Trophoblast cell (in vitro differentiated cells and primary cell): ENCODE measurements around the gene TRIM41.
"Not testable (repeated sequence)": the region's sequence is repeated elsewhere in the genome, so short reads cannot be mapped to it uniquely, and the experiment has no call there.

Experiments used
- DNase-seq, 2 donors: peaks; one replicate each; pipeline ENCODE4 v3.0.0-alpha.2; 2016
- H2AFZ ChIP-seq: 2 replicates; pipeline ENCODE4 v1.6.1; 2013; ENCODE audit warnings: low read length, moderate library complexity, mild to moderate bottlenecking; ENCODE audit not compliant: insufficient read depth, poor library complexity
- H2AK5ac ChIP-seq: 2 replicates; pipeline ENCODE4 v1.6.1; 2013; ENCODE audit warnings: mild to moderate bottlenecking, low read length
- H2BK120ac ChIP-seq: 2 replicates; pipeline ENCODE4 v1.6.1; 2013; ENCODE audit warnings: low read length, mild to moderate bottlenecking, moderate library complexity; ENCODE audit not compliant: insufficient read depth, poor library complexity
- H2BK12ac ChIP-seq: 2 replicates; pipeline ENCODE4 v1.6.1; 2013; ENCODE audit warnings: mild to moderate bottlenecking, low read length, moderate library complexity
- H2BK5ac ChIP-seq: 2 replicates; pipeline ENCODE4 v1.6.1; 2013; ENCODE audit warnings: low read length, low read depth, moderate library complexity, mild to moderate bottlenecking; ENCODE audit not compliant: poor library complexity
- H3K14ac ChIP-seq: 2 replicates; pipeline ENCODE4 v1.6.1; 2013; ENCODE audit warnings: mild to moderate bottlenecking, low read length
- H3K18ac ChIP-seq: 2 replicates; pipeline ENCODE4 v1.6.1; 2013; ENCODE audit warnings: mild to moderate bottlenecking, low read length
- H3K23ac ChIP-seq: 2 replicates; pipeline ENCODE4 v1.6.1; 2013; ENCODE audit warnings: low read length
- H3K27ac ChIP-seq: 2 replicates; pipeline ENCODE4 v1.5.1; 2013; ENCODE audit warnings: low read depth, mild to moderate bottlenecking, inconsistent platforms, low read length, moderate library complexity
- H3K27me3 ChIP-seq: 2 replicates; pipeline ENCODE4 v1.6.1; 2013; ENCODE audit warnings: inconsistent platforms, mild to moderate bottlenecking, low read length, moderate library complexity; ENCODE audit not compliant: insufficient read depth
- H3K36me3 ChIP-seq, 2 experiments: 1 replicate in 1 of 2; 2 replicates in 1 of 2; pipeline ENCODE4 v1.6.1; 2013; ENCODE audit warnings: low read length in 2 of 2, mild to moderate bottlenecking in 2 of 2, moderate library complexity in 1 of 2; ENCODE audit not compliant: insufficient read depth in 2 of 2, control insufficient read depth in 1 of 2
- H3K4ac ChIP-seq: 2 replicates; pipeline ENCODE4 v1.6.1; 2013; ENCODE audit warnings: low read depth, mild to moderate bottlenecking, low read length, moderate library complexity
- H3K4me1 ChIP-seq, 2 experiments: 1 replicate in 1 of 2; 2 replicates in 1 of 2; pipeline ENCODE4 v1.6.1; 2013; ENCODE audit warnings: low read length in 2 of 2, mild to moderate bottlenecking in 2 of 2, moderate library complexity in 1 of 2; ENCODE audit not compliant: insufficient read depth in 2 of 2, control insufficient read depth in 1 of 2
- H3K4me2 ChIP-seq: 2 replicates; pipeline ENCODE4 v1.6.1; 2013; ENCODE audit warnings: inconsistent platforms, mild to moderate bottlenecking, low read length, moderate library complexity
- H3K4me3 ChIP-seq: 2 replicates; pipeline ENCODE4 v1.5.1; 2013; ENCODE audit warnings: mild to moderate bottlenecking, low read depth, low read length, inconsistent platforms
- H3K79me1 ChIP-seq: one replicate; pipeline ENCODE4 v1.6.1; 2013; ENCODE audit warnings: low read length
- H3K79me2 ChIP-seq: 2 replicates; pipeline ENCODE4 v1.6.1; 2013; ENCODE audit warnings: low read length, mild to moderate bottlenecking; ENCODE audit not compliant: control insufficient read depth, insufficient read depth, poor library complexity
- H3K9ac ChIP-seq: 2 replicates; pipeline ENCODE4 v1.6.1; 2013; ENCODE audit warnings: mild to moderate bottlenecking, low read length
- H3K9me3 ChIP-seq: 2 replicates; pipeline ENCODE4 v1.6.1; 2013; ENCODE audit warnings: low read depth, mild to moderate bottlenecking, control low read depth, inconsistent platforms, low read length; ENCODE audit not compliant: insufficient read depth
- H4K12ac ChIP-seq: 2 replicates; pipeline ENCODE4 v1.6.1; 2013; ENCODE audit warnings: low read depth, mild to moderate bottlenecking, low read length, moderate library complexity
- H4K8ac ChIP-seq: 2 replicates; pipeline ENCODE4 v1.6.1; 2013; ENCODE audit warnings: low read depth, mild to moderate bottlenecking, low read length, moderate library complexity
- H4K91ac ChIP-seq: one replicate; pipeline ENCODE4 v1.6.1; 2013; ENCODE audit warnings: low read depth, mild to moderate bottlenecking, low read length, moderate library complexity
- WGBS: extraction: QIAGEN DNeasy Blood & Tissue Kit; methylation state at CpG from one replicate; pipeline ENCODE4 v1.1.7; 2013; ENCODE audit warnings: missing lambda C conversion rate; ENCODE audit not compliant: insufficient read length, insufficient coverage; ENCODE audit errors: extremely low coverage; 5-methylcytosine and 5-hydroxymethylcytosine counted together

TRIM41 gene

GRCh38 chr5:181267907-181268306, 44.8 kb downstream of the TRIM41 start:
- H4K91ac ChIP-seq = not testable (repeated sequence)
- no CpG with 5 or more reads among the region's 12 CpGs for WGBS

GRCh38 chr5:181271081-181271480, 48.0 kb downstream of the TRIM41 start:
- Histone ChIP-seq H4K12ac (no peak overlapping the region), H3K27me3 (no peaks in the 10 kb centered on the region), H3K9ac (no peak overlapping the region), H4K8ac (no peak overlapping the region), H2AFZ (no peak overlapping the region), H3K79me2 (no peaks in the 10 kb centered on the region), H3K18ac (no peak overlapping the region), H3K4me1 (no peaks in the 10 kb centered on the region), H4K91ac (no peak overlapping the region), H2BK120ac (no peak overlapping the region), H3K4ac (no peak overlapping the region), H3K79me1 (no peaks in the 10 kb centered on the region), H3K23ac (no peak overlapping the region), H2BK12ac (no peak overlapping the region), H3K27ac (no peak overlapping the region), H3K4me3 (no peak overlapping the region), H2AK5ac (no peak overlapping the region), H3K14ac (no peak overlapping the region), H3K9me3 (no peaks in the 10 kb centered on the region), H3K4me2 (no peak overlapping the region), H3K36me3 (no peaks in the 10 kb centered on the region), H2BK5ac (no peak overlapping the region)
- DNase-seq = no peak
- no CpG with 5 or more reads among the region's 3 CpGs for WGBS

More at GRCh38 chr5:181267907-181268306, 44.8 kb downstream of the TRIM41 start:
- not testable (repeated sequence) for H3K79me2 ChIP-seq, H2BK12ac ChIP-seq, H3K4ac ChIP-seq, H2BK5ac ChIP-seq, H2AK5ac ChIP-seq, H3K9ac ChIP-seq, H4K12ac ChIP-seq, H3K14ac ChIP-seq, H3K4me1 ChIP-seq, H3K79me1 ChIP-seq, DNase-seq, H3K36me3 ChIP-seq, H2BK120ac ChIP-seq, H3K4me2 ChIP-seq, H4K8ac ChIP-seq, H3K23ac ChIP-seq, H3K27ac ChIP-seq, H3K9me3 ChIP-seq, H3K4me3 ChIP-seq, H3K27me3 ChIP-seq, H3K18ac ChIP-seq, H2AFZ ChIP-seq

- H3K4me1 ChIP-seq, H3K79me1 ChIP-seq, H3K18ac ChIP-seq, H2AK5ac ChIP-seq, H3K14ac ChIP-seq, H2BK5ac ChIP-seq, H3K9me3 ChIP-seq, H2BK120ac ChIP-seq, H4K91ac ChIP-seq, H3K4me3 ChIP-seq, H4K8ac ChIP-seq, H3K23ac ChIP-seq, H3K27ac ChIP-seq, H3K9ac ChIP-seq, H3K36me3 ChIP-seq, H3K79me2 ChIP-seq, H4K12ac ChIP-seq, H2AFZ ChIP-seq, H2BK12ac ChIP-seq, H3K27me3 ChIP-seq, H3K4ac ChIP-seq: not testable (repeated sequence)
- H3K4me2 ChIP-seq = peak overlapping the region; percentile 49
- peak; percentile 73 to 75 for DNase-seq
- WGBS = no CpG with 5 or more reads among the region's 28 CpGs
Observed at GRCh38 chr5:181273433-181273744, 50.3 kb downstream of the TRIM41 start.

- no peaks in the 10 kb centered on the region for H3K9me3 ChIP-seq
- no peak overlapping the region for H3K14ac ChIP-seq
- H3K4me2 ChIP-seq = peak overlapping the region; percentile 76
- peaks cover 3% of the 10 kb centered on the region for H3K79me1 ChIP-seq
- no peaks in the 10 kb centered on the region for H3K27me3 ChIP-seq
- peaks cover 8% of the 10 kb centered on the region for H3K79me2 ChIP-seq
- no peak overlapping the region for H2BK5ac ChIP-seq
- H3K4ac ChIP-seq = no peak overlapping the region
- DNase-seq = no peak
- 98% methylated on average over 3 of the region's 7 CpGs for WGBS
- H2AK5ac ChIP-seq = no peak overlapping the region
- H2AFZ ChIP-seq = peak overlapping the region; percentile 57
- peaks cover 0 to 10% of the 10 kb centered on the region in 2 experiments for H3K4me1 ChIP-seq
- no peak overlapping the region for H2BK12ac ChIP-seq
- no peak overlapping the region for H4K8ac ChIP-seq
- no peak overlapping the region for H2BK120ac ChIP-seq
- H3K36me3 ChIP-seq = peaks cover 9 to 12% of the 10 kb centered on the region in 2 experiments
- H3K4me3 ChIP-seq = no peak overlapping the region
- no peak overlapping the region for H3K27ac ChIP-seq
- H3K23ac ChIP-seq = no peak overlapping the region
- no peak overlapping the region for H4K12ac ChIP-seq
- H3K18ac ChIP-seq = no peak overlapping the region
- H3K9ac ChIP-seq = no peak overlapping the region
- H4K91ac ChIP-seq = no peak overlapping the region
Observed at GRCh38 chr5:181280251-181280762, 57.2 kb downstream of the TRIM41 start.
